ENCODE measurements around the gene LHX4.

LHX4 gene

GRCh38 chr1:180312926-180313325, 82.9 kb downstream of the LHX4 start:
- no peak for DNase-seq

- DNase-seq = no peak
These were observed 97.0 kb downstream of the LHX4 start for GRCh38 chr1:180327089-180327488.

Measured in stimulated activated CD4-positive, alpha-beta T cell treated with anti-CD3 and anti-CD28 coated beads, Interleukin-1b, Interleukin-23, amount 100 ng/mL, for 48 hours (primary cell).